Ureter (tissue), 1 donor: Measurements from ENCODE around the gene GRIP1. TPM values are rescaled to one million over a fixed set of nuclear protein-coding genes. Genes with fewer than 3 reads are reported as not detected.

Source experiments
- DNase-seq: peaks from one replicate; pipeline ENCODE4 v3.0.0-alpha.2; 2020; ENCODE audit warnings: low spot score
- total RNA-seq: library from RNA; stranded (reverse); gene quantifications from one replicate; pipeline ENCODE4 v1.2.4, GENCODE V29; 2023
- donor health status: DM: yes; HTN: yes; CAD: no.

Gene GRIP1
- total RNA-seq, 1 donor from 2014 or later: 31.1 TPM

GRCh38 chr12:66600903-66601302 lies 78.0 kb downstream of the GRIP1 start:
- DNase-seq: no peak

GRCh38 chr12:66599816-66600215 lies 79.1 kb downstream of the GRIP1 start:
- DNase-seq: no peak

GRCh38 chr12:66598608-66599007 lies 80.3 kb downstream of the GRIP1 start:
- no peak for DNase-seq

GRCh38 chr12:66598079-66598478 lies 80.8 kb downstream of the GRIP1 start:
- no peak for DNase-seq

GRCh38 chr12:66596199-66596598 lies 82.7 kb downstream of the GRIP1 start:
- DNase-seq: no peak

- no peak for DNase-seq
These were observed 84.2 kb downstream of the GRIP1 start for GRCh38 chr12:66594688-66595087.

- DNase-seq: no peak
These were observed 88.4 kb downstream of the GRIP1 start for GRCh38 chr12:66590275-66590985.

- DNase-seq: no peak
These were observed 89.8 kb downstream of the GRIP1 start for GRCh38 chr12:66589095-66589494.

- DNase-seq: no peak
These were observed 91.0 kb downstream of the GRIP1 start for GRCh38 chr12:66587912-66588311.

GRCh38 chr12:66584673-66585072 lies 94.2 kb downstream of the GRIP1 start:
- no peak for DNase-seq

GRCh38 chr12:66573605-66574004 lies 105.3 kb downstream of the GRIP1 start:
- DNase-seq: no peak

GRCh38 chr12:66572845-66573244 lies 106.0 kb downstream of the GRIP1 start:
- no peak for DNase-seq

- DNase-seq: no peak
These were observed 107.4 kb downstream of the GRIP1 start for GRCh38 chr12:66571361-66571915.

- DNase-seq: no peak
These were observed 115.7 kb downstream of the GRIP1 start for GRCh38 chr12:66563220-66563619.

- DNase-seq: no peak
These were observed 123.8 kb downstream of the GRIP1 start for GRCh38 chr12:66555113-66555512.

GRCh38 chr12:66552716-66553115 lies 126.2 kb downstream of the GRIP1 start:
- DNase-seq: no peak

GRCh38 chr12:66550626-66551025 lies 128.2 kb downstream of the GRIP1 start:
- DNase-seq: no peak

- no peak for DNase-seq
These were observed 129.9 kb downstream of the GRIP1 start for GRCh38 chr12:66549050-66549389.

GRCh38 chr12:66548338-66549049 lies 130.4 kb downstream of the GRIP1 start:
- DNase-seq: no peak

GRCh38 chr12:66541426-66541825 lies 137.4 kb downstream of the GRIP1 start:
- no peak for DNase-seq

- DNase-seq: no peak
These were observed 139.4 kb downstream of the GRIP1 start for GRCh38 chr12:66539431-66539830.

- no peak for DNase-seq
These were observed 139.9 kb downstream of the GRIP1 start for GRCh38 chr12:66538970-66539369.

GRCh38 chr12:66537876-66538275 lies 141.0 kb downstream of the GRIP1 start:
- no peak for DNase-seq
